ENCODE data around the gene HADHB.

HADHB gene

GRCh38 chr2:26224095-26224494, 20.6 kb upstream of the HADHB start:
- TF ChIP-seq CTCF (IDR thresholded peaks at IDR 0.05; ENCODE audit: borderline replicate concordance, control extremely low read depth, extremely low read depth, insufficient read depth, missing control alignments): no peak
- in situ Hi-C loops (cut with MboI; ENCODE audit: low sequenced_read_pairs, unreplicated experiment): no loop called here
- DNase-seq (ENCODE audit: low spot score): no peak

- no peak for TF ChIP-seq CTCF (IDR thresholded peaks at IDR 0.05; ENCODE audit: borderline replicate concordance, control extremely low read depth, extremely low read depth, insufficient read depth, missing control alignments)
- DNase-seq (ENCODE audit: low spot score): no peak
- in situ Hi-C loops (cut with MboI; ENCODE audit: low sequenced_read_pairs, unreplicated experiment): no loop called here
Observed at GRCh38 chr2:26229595-26229994, 15.1 kb upstream of the HADHB start.

DNA sequence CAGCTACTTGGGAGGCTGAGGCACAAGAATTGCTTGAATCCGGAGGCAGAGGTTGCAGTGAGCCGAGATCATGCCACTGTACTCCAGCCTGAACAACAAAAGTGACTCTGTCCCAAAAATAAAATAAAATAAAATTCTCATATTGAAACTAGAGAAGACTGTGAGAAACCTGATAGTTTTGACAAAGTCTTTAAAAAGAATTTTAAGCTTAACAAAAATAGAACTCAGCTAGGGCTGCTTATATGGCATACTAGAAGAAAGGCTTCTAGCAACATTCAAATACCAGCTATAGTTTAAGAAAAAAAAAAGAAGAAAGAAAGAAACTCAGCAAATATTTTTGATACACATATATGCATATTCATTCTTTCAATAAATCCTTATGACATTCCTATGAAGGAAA, 13.9 kb upstream of the HADHB start:
- TF ChIP-seq CTCF (IDR thresholded peaks at IDR 0.05; ENCODE audit: borderline replicate concordance, control extremely low read depth, extremely low read depth, insufficient read depth, missing control alignments): no peak
- in situ Hi-C loops (cut with MboI; ENCODE audit: low sequenced_read_pairs, unreplicated experiment): no loop called here
- no peak for DNase-seq (ENCODE audit: low spot score)

DNA sequence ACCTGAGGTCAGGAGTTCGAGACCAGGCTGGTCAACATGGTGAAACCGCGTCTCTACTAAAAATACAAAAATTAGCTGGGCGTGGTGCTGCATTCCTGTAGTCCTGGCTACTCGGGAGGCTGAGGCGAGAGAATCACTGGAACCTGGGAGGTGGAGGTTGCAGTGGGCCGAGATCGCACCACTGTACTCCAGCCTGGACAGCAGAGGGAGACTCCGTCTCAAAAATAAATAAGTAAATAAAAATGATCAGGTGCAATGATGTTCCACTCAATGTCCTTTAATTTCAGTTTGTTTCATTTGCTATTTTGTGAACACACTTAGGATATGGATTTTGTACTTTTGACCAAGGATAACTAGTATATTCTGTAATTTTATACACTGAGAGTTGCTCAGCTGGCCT, 9.7 kb upstream of the HADHB start:
- no peak for DNase-seq (ENCODE audit: low spot score)
- in situ Hi-C loops (cut with MboI; ENCODE audit: low sequenced_read_pairs, unreplicated experiment): no loop called here
- TF ChIP-seq CTCF (IDR thresholded peaks at IDR 0.05; ENCODE audit: borderline replicate concordance, control extremely low read depth, extremely low read depth, insufficient read depth, missing control alignments): no peak

GRCh38 chr2:26237868-26238267, 6.9 kb upstream of the HADHB start:
- in situ Hi-C loops (cut with MboI; ENCODE audit: low sequenced_read_pairs, unreplicated experiment): no loop called here
- TF ChIP-seq CTCF (IDR thresholded peaks at IDR 0.05; ENCODE audit: borderline replicate concordance, control extremely low read depth, extremely low read depth, insufficient read depth, missing control alignments): no peak

DNA sequence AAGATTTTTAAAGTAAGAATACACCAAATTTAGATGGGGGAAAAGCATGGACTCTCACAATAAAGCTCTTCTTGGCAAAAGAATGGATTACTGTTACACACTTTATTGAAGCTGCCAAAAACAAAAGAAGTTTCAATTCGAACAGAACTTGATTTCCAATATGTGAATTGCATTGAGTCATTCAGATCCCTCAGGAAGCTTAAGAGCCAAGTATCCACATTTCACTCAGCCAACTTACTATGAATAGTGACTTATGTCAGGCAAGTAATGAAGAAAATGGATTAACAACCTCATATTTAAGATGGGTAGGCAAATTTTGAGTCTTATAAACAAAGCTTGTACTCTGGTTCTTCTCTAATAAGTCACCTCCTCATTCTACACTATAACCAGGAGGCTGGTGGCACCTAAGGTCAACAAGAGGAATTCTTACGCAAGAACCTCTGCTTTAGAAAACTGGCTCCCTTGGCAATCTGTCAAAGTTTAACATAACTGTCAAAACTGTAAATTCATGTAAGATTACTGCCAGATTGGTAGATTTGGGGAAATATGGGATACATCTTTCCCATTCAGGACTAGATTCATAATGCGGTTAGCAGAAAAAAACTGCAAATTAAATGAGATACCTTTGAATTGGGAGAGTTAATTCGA, 6.3 kb upstream of the HADHB start:
- no peak for TF ChIP-seq CTCF (IDR thresholded peaks at IDR 0.05; ENCODE audit: borderline replicate concordance, control extremely low read depth, extremely low read depth, insufficient read depth, missing control alignments)
- no peak for DNase-seq (ENCODE audit: low spot score)
- in situ Hi-C loops (cut with MboI; ENCODE audit: low sequenced_read_pairs, unreplicated experiment): no loop called here

More at GRCh38 chr2:26237868-26238267, 6.9 kb upstream of the HADHB start:
- DNase-seq (ENCODE audit: low spot score): no peak
